ENCODE data around the gene C9orf72. TPM values are rescaled to one million over a fixed set of nuclear protein-coding genes. Genes with fewer than 3 reads are reported as not detected.

The C9orf72 gene
- total RNA-seq, 1 donor, result 6.5 TPM

DNA sequence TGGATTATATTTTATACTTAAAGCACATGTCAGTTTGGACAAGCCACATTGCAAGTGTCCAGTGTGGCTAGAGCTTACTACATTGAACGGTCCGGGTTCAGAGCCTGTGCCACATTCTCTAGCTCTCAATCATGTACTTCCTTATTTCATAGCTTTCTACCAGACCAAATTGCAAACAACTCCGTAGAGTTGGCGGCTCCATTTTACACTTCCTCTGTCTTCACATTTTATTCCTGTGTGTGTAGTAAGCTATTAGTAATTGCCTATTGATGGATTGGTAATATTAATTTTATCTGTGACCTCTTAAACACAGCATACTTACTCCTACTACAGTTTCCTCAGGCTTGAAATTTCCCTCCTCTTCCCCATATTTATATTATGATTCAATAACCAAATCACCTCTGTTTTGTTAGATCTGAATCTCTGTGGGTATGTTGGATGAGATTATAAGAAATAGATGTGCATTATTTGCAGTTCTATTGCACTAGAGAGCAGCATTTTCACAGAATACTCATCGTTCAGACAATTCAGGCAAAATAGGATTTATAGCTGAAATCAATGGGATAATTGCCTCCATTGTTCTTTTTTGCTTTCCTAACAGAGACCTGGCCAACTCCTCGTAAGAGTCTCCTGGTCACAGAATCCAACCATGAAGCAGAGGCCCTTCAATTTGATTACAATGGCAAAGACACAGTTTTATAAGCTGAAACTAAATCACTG lies 29.0 kb upstream of the C9orf72 start:
- Histone ChIP-seq H3K27ac (ENCODE audit: low read depth, low read length) (no peak overlapping the region), H3K4me2 (ENCODE audit: insufficient read depth, low read length) (no peak overlapping the region), H3K36me3 (ENCODE audit: insufficient read depth, low read length) (no peaks in the 10 kb centered on the region), H2AFZ (ENCODE audit: low read length) (no peak overlapping the region), H4K20me1 (ENCODE audit: insufficient read depth, low read length) (no peaks in the 10 kb centered on the region), H3K27me3 (ENCODE audit: insufficient read depth, low read length) (no peaks in the 10 kb centered on the region), H3K79me2 (ENCODE audit: insufficient read depth, low read length) (no peaks in the 10 kb centered on the region), H3K4me1 (ENCODE audit: insufficient read depth, low read length) (no peaks in the 10 kb centered on the region), H3K4me3 (ENCODE audit: insufficient read depth, low read length) (no peak overlapping the region), H3K9me3 (ENCODE audit: low read depth, low read length) (no peaks in the 10 kb centered on the region)
- TF ChIP-seq, protein P1, sequence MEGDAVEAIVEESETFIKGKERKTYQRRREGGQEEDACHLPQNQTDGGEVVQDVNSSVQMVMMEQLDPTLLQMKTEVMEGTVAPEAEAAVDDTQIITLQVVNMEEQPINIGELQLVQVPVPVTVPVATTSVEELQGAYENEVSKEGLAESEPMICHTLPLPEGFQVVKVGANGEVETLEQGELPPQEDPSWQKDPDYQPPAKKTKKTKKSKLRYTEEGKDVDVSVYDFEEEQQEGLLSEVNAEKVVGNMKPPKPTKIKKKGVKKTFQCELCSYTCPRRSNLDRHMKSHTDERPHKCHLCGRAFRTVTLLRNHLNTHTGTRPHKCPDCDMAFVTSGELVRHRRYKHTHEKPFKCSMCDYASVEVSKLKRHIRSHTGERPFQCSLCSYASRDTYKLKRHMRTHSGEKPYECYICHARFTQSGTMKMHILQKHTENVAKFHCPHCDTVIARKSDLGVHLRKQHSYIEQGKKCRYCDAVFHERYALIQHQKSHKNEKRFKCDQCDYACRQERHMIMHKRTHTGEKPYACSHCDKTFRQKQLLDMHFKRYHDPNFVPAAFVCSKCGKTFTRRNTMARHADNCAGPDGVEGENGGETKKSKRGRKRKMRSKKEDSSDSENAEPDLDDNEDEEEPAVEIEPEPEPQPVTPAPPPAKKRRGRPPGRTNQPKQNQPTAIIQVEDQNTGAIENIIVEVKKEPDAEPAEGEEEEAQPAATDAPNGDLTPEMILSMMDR (IDR thresholded peaks at IDR 0.05; ENCODE audit: extremely low read depth, low read depth, low read length), result no peak
- no peak for DNase-seq (ENCODE audit: insufficient read length, low spot score, missing footprints)

DNA sequence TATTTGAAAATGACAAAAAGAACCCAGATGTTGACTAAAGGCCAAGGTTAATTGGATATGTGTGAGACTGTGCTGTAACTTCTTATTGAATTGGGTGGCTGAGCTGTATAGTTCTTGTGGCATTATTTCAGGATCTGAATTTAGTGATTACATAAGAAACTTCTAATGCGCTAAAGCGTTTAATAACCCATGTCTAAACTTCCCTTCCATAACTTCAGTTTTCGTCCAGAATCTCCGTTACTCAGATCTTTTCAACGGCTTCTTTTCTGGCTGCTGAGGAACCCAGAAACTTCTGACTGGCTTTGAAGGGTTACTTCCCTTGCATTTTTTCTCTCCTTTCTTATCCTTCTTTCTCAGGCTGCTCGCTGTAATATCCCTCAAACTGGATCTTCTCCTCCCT lies 28.1 kb upstream of the C9orf72 start:
- TF ChIP-seq, protein P1 (IDR thresholded peaks at IDR 0.05; ENCODE audit: extremely low read depth, low read depth, low read length), result no peak

DNA sequence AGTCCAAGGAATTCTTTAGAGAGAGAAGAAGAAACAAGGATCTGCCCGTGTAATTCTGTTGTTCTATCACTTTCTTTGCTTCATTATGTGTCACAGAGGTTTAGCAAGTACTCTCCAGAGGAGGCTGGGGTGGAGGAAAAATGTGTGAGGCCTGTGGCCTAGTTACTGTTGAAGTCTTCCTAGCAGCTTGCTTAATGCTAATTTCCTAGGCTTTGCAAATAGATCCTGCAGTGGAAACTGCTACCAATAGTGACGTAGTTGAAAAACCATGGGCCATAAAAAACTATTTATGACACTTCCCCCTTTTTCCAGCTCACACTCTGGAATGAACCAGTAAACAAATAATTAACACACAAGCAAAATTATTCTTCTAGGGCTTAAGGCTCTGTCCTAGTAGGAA lies 27.0 kb upstream of the C9orf72 start:
- Histone ChIP-seq H3K4me1 (ENCODE audit: insufficient read depth, low read length) (no peaks in the 10 kb centered on the region), H3K4me3 (ENCODE audit: insufficient read depth, low read length) (no peak overlapping the region), H3K27ac (ENCODE audit: low read depth, low read length) (no peak overlapping the region), H3K4me2 (ENCODE audit: insufficient read depth, low read length) (no peak overlapping the region), H4K20me1 (ENCODE audit: insufficient read depth, low read length) (no peaks in the 10 kb centered on the region), H3K27me3 (ENCODE audit: insufficient read depth, low read length) (no peaks in the 10 kb centered on the region), H3K79me2 (ENCODE audit: insufficient read depth, low read length) (no peaks in the 10 kb centered on the region), H3K36me3 (ENCODE audit: insufficient read depth, low read length) (no peaks in the 10 kb centered on the region), H3K9me3 (ENCODE audit: low read depth, low read length) (no peaks in the 10 kb centered on the region), H2AFZ (ENCODE audit: low read length) (no peak overlapping the region)
- TF ChIP-seq, protein P1 (IDR thresholded peaks at IDR 0.05; ENCODE audit: extremely low read depth, low read depth, low read length), result no peak
- no peak for DNase-seq (ENCODE audit: insufficient read length, low spot score, missing footprints)

More for the DNA sequence above, 28.1 kb upstream of the C9orf72 start:
- Histone ChIP-seq H3K27ac (ENCODE audit: low read depth, low read length) (no peak overlapping the region), H3K27me3 (ENCODE audit: insufficient read depth, low read length) (no peaks in the 10 kb centered on the region), H3K9me3 (ENCODE audit: low read depth, low read length) (no peaks in the 10 kb centered on the region), H3K4me3 (ENCODE audit: insufficient read depth, low read length) (no peak overlapping the region), H3K79me2 (ENCODE audit: insufficient read depth, low read length) (no peaks in the 10 kb centered on the region), H3K4me2 (ENCODE audit: insufficient read depth, low read length) (no peak overlapping the region), H4K20me1 (ENCODE audit: insufficient read depth, low read length) (no peaks in the 10 kb centered on the region), H3K36me3 (ENCODE audit: insufficient read depth, low read length) (no peaks in the 10 kb centered on the region), H3K4me1 (ENCODE audit: insufficient read depth, low read length) (no peaks in the 10 kb centered on the region), H2AFZ (ENCODE audit: low read length) (no peak overlapping the region)
- DNase-seq (ENCODE audit: insufficient read length, low spot score, missing footprints), result no peak

DNA sequence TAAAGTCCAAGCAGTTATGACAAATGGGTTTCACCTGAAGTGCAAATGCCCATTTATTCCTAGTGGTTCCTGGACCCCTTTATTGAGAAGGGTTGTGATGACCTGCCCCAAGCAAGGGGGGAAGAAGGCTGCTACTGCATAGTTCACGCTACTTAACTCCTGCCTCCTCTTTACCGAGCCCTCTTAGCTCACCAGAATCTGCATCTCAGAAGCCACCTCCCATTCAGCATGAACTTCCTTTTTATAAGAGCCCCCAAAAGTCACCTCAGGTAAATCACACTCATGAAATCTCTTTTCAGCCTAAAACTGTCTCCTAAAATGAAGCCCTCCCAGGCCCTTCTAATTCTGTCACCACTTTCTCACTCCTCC lies 26.6 kb upstream of the C9orf72 start:
- Histone ChIP-seq H3K4me2 (ENCODE audit: insufficient read depth, low read length) (no peak overlapping the region), H3K9me3 (ENCODE audit: low read depth, low read length) (no peaks in the 10 kb centered on the region), H3K4me3 (ENCODE audit: insufficient read depth, low read length) (no peak overlapping the region), H4K20me1 (ENCODE audit: insufficient read depth, low read length) (no peaks in the 10 kb centered on the region), H3K27ac (ENCODE audit: low read depth, low read length) (no peak overlapping the region), H3K79me2 (ENCODE audit: insufficient read depth, low read length) (no peaks in the 10 kb centered on the region), H3K36me3 (ENCODE audit: insufficient read depth, low read length) (no peaks in the 10 kb centered on the region), H3K27me3 (ENCODE audit: insufficient read depth, low read length) (no peaks in the 10 kb centered on the region), H3K4me1 (ENCODE audit: insufficient read depth, low read length) (no peaks in the 10 kb centered on the region), H2AFZ (ENCODE audit: low read length) (no peak overlapping the region)
- DNase-seq (ENCODE audit: insufficient read length, low spot score, missing footprints), result no peak
- TF ChIP-seq, protein P1 (IDR thresholded peaks at IDR 0.05; ENCODE audit: extremely low read depth, low read depth, low read length), result no peak
